IPS DF 6.9 (cell line): ENCODE data around the gene GAGE12F.
"Not testable (repeated sequence)": the region's sequence is repeated elsewhere in the genome, so short reads cannot be mapped to it uniquely, and the experiment has no call there.

Experiments
- DNase-seq: peaks from one replicate; pipeline ENCODE4 v3.0.0-alpha.2; 2013; ENCODE audit warnings: low read depth, low spot score
- H3K27ac ChIP-seq: one replicate; pipeline ENCODE4 v1.5.1; 2013; ENCODE audit warnings: low read length, control low read depth
- H3K27me3 ChIP-seq: 2 replicates; pipeline ENCODE4 v1.6.1; 2013; ENCODE audit warnings: mild to moderate bottlenecking, low read length; ENCODE audit not compliant: control insufficient read depth, insufficient read depth
- H3K36me3 ChIP-seq: 2 replicates; pipeline ENCODE4 v1.6.1; 2013; ENCODE audit warnings: low read length; ENCODE audit not compliant: control insufficient read depth, insufficient read depth
- H3K4me1 ChIP-seq: 2 replicates; pipeline ENCODE4 v1.6.1; 2013; ENCODE audit warnings: low read length; ENCODE audit not compliant: control insufficient read depth, insufficient read depth
- H3K4me3 ChIP-seq: 2 replicates; pipeline ENCODE4 v1.5.1; 2013; ENCODE audit warnings: mild to moderate bottlenecking, low read length
- H3K9me3 ChIP-seq: 2 replicates; pipeline ENCODE4 v1.6.1; 2013; ENCODE audit warnings: low read length, inconsistent platforms; ENCODE audit not compliant: control insufficient read depth, insufficient read depth
- WGBS: extraction: QIAGEN DNeasy Blood & Tissue Kit; methylation state at CpG from one replicate; pipeline ENCODE4 v1.1.7; 2013; ENCODE audit warnings: mixed read lengths, missing lambda C conversion rate; ENCODE audit not compliant: insufficient read length, insufficient coverage; 5-methylcytosine and 5-hydroxymethylcytosine counted together

Gene GAGE12F

DNA sequence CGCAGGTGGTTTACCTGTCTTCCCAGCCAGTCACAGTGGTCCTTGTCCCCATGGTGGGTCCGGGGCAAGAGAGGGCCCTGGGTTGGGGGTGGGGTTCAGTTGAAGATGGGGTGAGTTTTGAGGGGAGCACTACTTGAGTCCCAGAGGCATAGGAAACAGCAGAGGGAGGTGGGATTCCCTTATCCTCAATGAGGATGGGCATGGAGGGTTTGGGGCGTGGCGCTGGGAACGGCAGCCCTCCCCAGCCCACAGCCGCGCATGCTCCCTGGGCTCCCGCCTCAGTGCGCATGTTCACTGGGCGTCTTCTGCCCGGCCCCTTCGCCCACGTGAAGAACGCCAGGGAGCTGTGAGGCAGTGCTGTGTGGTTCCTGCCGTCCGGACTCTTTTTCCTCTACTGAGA, 38.1 kb downstream of the GAGE12F start, which contains the start of gene GAGE1:
Gene GAGE1, plus strand, starts transcription at position 301 of the 400 bp plus-strand sequence. CDS start 1,155 bp downstream, outside the sequence.
- DNase-seq, H3K27me3 ChIP-seq, H3K4me3 ChIP-seq, H3K4me1 ChIP-seq, H3K9me3 ChIP-seq, H3K27ac ChIP-seq, H3K36me3 ChIP-seq: not testable (repeated sequence)
- WGBS: no CpG with 5 or more reads among the region's 16 CpGs

DNA sequence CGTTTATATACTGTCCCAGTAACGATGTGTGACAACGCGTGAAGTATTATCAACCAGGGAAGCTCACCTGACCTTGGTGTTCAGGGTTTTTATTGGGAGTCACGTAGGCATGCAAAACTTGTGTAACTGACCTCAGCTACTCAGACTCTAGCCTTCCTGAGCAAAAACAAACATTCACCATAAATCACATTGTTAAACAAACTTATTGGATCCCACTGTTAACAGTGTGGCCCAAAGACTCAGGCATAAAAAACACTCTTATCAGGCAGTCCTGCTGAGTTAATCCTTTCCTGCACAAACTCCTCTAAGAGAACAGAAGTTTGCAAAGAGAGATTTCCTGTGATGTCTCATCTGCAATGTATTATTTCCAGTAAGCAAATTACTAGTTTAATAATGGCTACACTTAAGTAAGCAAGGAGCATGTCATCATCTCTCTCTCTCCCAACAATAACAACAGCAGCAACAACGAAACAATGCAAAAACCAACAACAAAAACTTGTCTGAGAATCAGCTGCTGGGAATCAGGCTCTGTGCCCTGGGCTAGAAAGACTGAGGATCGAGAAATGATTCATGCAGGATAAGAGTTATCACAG, 50.2 kb downstream of the GAGE12F start:
- Histone ChIP-seq H3K4me3 (no peak overlapping the region), H3K9me3 (no peaks in the 10 kb centered on the region), H3K27ac (no peak overlapping the region), H3K4me1 (no peaks in the 10 kb centered on the region), H3K36me3 (no peaks in the 10 kb centered on the region), H3K27me3 (no peaks in the 10 kb centered on the region)
- no CpG with 5 or more reads among the region's 7 CpGs for WGBS
- no peak for DNase-seq
